GM06990 (cell line): Measurements from ENCODE around the gene SLX9.

Experiments
- DNase-seq: peaks from one replicate; pipeline ENCODE4 v3.0.0-alpha.2; 2011; ENCODE audit not compliant: insufficient read length; ENCODE audit errors: extremely low read depth
- H3K27me3 ChIP-seq: replicated peaks from 2 replicates; pipeline ENCODE4 v1.6.0; 2011; ENCODE audit warnings: low read length; ENCODE audit not compliant: control insufficient read depth, insufficient read depth
- H3K36me3 ChIP-seq: 2 replicates; pipeline ENCODE4 v1.5.1; 2011; ENCODE audit warnings: low read length; ENCODE audit not compliant: control insufficient read depth, insufficient read depth
- H3K4me3 ChIP-seq: replicated peaks from 2 replicates; pipeline ENCODE4 v1.5.1; 2011; ENCODE audit warnings: low read depth, mild to moderate bottlenecking, control low read depth, low read length
- TF ChIP-seq, protein P1 (sequence below): IDR thresholded peaks from 2 replicates; pipeline ENCODE4 v1.5.1; 2011; ENCODE audit warnings: low read length, control low read depth, mild to moderate bottlenecking, inconsistent platforms; ENCODE audit not compliant: insufficient read depth, poor library complexity, severe bottlenecking

Gene SLX9

DNA sequence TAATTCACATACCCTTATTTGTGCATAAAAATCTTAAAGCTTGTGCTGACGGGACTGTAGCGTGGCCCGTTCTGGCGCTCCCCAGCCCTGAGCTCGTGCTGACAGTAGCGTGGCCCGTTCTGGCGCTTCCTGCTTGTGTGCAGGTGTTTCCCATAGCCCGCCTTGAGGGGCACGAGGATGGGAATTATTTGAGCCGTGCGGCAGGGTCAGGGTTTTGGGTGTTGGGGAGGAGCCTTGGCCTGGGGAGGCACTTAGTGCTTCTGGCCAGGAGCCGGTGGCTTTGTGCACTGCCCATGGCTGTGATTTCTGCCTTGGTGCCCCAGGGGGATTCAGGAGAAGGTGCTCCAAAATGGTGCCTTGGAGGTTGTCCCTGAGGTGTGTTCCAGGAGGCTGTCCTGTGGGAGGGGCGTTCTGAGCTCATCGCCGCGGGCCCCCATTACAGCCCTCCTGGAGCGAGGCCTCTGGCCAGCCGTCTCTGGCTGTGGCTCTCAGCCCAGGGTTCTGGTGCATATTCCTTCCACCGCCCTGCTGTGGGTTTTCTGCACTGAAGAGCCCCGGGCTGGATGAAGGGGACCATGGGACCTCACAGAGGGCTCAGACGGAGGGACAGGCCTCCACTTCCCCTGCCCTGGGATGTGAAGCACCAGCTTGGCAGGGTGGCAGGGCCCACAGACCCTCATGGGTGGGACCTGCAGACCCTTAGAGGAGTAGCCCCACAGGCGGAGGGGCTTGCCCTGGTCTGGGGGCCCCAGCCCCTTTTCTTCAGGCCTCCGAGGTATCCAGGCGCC, 6.6 kb downstream of the SLX9 start:
- TF ChIP-seq, protein P1, sequence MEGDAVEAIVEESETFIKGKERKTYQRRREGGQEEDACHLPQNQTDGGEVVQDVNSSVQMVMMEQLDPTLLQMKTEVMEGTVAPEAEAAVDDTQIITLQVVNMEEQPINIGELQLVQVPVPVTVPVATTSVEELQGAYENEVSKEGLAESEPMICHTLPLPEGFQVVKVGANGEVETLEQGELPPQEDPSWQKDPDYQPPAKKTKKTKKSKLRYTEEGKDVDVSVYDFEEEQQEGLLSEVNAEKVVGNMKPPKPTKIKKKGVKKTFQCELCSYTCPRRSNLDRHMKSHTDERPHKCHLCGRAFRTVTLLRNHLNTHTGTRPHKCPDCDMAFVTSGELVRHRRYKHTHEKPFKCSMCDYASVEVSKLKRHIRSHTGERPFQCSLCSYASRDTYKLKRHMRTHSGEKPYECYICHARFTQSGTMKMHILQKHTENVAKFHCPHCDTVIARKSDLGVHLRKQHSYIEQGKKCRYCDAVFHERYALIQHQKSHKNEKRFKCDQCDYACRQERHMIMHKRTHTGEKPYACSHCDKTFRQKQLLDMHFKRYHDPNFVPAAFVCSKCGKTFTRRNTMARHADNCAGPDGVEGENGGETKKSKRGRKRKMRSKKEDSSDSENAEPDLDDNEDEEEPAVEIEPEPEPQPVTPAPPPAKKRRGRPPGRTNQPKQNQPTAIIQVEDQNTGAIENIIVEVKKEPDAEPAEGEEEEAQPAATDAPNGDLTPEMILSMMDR = no peak
- H3K27me3 ChIP-seq = no peaks in the 10 kb centered on the region
- DNase-seq = peak; percentile 3
- peaks cover 36% of the 10 kb centered on the region for H3K36me3 ChIP-seq
- no peak overlapping the region for H3K4me3 ChIP-seq

DNA sequence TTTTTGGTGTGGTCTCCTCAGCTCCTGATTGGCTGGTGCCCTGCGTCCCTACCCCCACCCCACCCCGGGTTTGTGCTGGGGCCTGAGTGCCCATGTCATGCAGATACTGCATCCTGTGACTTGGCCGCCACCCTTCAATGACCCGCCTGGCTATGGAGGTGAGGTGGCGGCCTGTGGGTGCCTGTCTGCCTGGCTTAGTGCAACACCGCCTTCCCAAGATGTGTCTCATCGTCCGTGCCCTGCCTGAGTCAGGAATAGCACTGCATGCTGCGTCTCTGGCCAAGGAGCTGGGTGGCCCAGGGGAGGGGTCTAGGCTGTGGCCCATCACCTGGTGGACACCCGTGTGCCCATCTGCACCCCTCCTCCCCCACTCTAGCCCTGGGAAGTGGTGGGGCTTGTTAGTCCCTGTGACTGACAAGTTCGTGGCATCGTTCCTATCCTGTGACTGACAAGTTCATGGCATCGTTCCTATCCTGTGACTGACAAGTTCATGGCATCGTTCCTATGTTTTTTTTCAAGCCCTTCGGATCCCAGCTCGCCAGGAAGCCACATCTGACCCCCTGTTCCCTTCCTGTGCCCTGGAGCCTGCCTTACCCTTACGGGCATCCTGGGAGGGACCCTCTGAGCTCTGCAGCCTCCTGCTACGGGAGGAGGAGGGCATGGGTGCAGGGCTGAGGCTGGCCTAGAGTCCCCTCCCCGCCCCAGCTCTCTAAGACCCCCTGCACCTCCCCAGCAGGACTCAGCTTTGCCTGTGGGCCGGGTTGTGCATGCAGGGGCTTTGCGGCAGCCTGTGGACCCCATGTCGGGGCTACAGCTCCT, 7.5 kb downstream of the SLX9 start:
- no peak overlapping the region for H3K4me3 ChIP-seq
- H3K27me3 ChIP-seq = no peaks in the 10 kb centered on the region
- peaks cover 37% of the 10 kb centered on the region for H3K36me3 ChIP-seq
- peak; percentile 5 for DNase-seq
- TF ChIP-seq, protein P1 = no peak

DNA sequence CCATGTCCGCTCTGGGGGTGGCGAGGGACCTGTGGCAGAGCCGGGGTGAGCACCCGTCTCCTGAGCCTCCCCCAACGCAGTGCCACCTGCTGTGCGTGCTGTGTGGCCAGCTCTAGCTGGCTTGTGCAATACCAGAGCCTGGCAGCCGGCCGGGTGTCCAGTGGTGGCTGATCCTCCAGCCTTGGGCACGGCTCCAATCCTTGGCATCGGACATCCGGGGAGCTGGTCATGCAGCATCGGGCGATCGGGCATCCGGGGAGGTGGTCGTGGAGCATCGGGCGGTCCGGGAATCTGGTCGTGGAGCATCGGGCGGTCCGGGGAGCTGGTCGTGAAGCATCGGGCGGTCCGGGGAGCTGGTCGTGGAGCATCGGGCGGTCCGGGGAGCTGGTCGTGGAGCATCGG, 8.1 kb downstream of the SLX9 start:
- Histone ChIP-seq H3K27me3 (no peaks in the 10 kb centered on the region), H3K4me3 (no peak overlapping the region), H3K36me3 (peaks cover 37% of the 10 kb centered on the region)
- no peak for DNase-seq
- TF ChIP-seq, protein P1 = no peak

DNA sequence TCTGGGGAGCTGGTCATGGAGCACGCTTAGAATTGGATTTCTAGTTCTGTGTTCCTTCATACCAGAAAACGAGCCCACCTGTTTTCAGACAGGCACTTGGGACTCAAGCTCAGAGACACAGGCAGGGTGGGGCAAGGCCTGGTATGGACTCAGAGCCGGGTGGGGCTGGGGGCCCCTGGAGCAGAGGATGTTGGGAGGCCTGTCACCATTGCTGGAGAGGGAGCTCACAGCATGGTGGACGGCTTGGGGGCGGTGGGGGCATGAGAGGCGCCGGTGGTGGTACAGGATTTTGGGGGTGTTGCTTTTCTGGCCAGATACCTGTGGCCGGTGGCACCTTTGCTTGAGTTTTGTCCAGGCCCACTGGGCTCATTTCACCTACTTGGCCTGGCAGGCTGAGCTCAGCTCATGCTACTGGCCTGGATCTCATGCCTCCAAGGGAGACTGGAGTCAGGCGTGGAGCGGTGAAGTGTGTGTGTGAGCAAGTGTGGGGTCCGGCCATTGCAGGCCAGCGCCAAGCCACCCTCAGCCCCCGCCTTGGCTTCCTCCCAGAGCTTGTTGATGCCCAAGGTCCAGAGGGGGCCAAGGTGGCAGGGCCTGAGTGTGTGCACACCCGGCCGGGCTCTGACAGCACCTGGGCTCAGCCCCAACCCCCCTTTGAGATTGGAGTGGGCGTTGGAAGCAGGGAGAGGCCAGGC, 8.7 kb downstream of the SLX9 start:
- Histone ChIP-seq H3K4me3 (no peak overlapping the region), H3K36me3 (peaks cover 33% of the 10 kb centered on the region), H3K27me3 (no peaks in the 10 kb centered on the region)
- no peak for DNase-seq
- TF ChIP-seq, protein P1 = no peak

DNA sequence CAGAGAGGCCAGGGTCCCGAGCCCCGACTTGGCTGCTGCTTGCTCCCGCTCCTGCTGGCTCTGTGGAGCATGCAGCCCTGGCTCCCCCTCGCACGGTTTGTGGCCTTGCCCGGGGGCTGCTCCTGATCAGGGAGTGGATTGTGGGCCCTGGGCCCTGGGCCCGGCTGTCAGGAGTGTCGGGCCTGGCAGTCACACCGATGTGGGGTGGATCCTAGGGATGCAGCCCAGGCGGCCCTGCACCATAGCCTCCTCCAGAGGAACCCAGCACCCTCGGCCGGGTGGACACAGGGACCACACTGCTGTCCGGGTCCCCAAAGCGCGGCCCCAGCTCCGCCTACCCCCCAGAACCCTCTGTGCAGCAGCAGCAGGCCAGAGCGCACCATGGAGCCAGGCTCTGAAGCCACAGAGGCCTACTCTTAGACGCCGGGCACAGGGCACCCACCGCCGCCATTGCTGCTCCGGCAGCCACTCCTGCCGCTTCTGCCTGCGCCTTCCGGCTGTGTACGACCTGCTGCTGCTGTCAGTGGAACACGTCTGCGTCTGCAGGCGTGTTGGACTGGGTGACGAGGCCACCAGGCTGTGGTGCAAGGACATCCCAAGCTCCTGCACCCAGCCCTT, 9.4 kb downstream of the SLX9 start:
- Histone ChIP-seq H3K4me3 (no peak overlapping the region), H3K27me3 (no peaks in the 10 kb centered on the region), H3K36me3 (peaks cover 33% of the 10 kb centered on the region)
- TF ChIP-seq, protein P1 = no peak
- DNase-seq = no peak
